Upper lobe of right lung (tissue), 1 donor: ENCODE measurements around the gene GBX1. TPM values are rescaled to one million over a fixed set of nuclear protein-coding genes. Genes with fewer than 3 reads are reported as not detected.

ENCODE experiments used
- ATAC-seq: fragments of 200-7000 bp; cut with Tn5 transposase; one replicate; pipeline ENCODE4 v1.9.1; 2020; ENCODE audit warnings: mild to moderate bottlenecking, moderate library complexity
- DNase-seq: peaks from one replicate; pipeline ENCODE4 v3.0.0-alpha.2; 2020
- H3K27ac ChIP-seq: fragments of 200-600 bp; one replicate; pipeline ENCODE4 v1.8.0; 2022
- H3K27me3 ChIP-seq: fragments of 200-600 bp; one replicate; pipeline ENCODE4 v1.8.0; 2022; ENCODE audit warnings: mild to moderate bottlenecking
- H3K36me3 ChIP-seq: fragments of 200-600 bp; one replicate; pipeline ENCODE4 v1.8.0; 2022
- H3K4me1 ChIP-seq: fragments of 200-600 bp; one replicate; pipeline ENCODE4 v1.8.0; 2022
- H3K4me3 ChIP-seq: fragments of 200-600 bp; one replicate; pipeline ENCODE4 v1.8.0; 2022; ENCODE audit warnings: mild to moderate bottlenecking
- H3K9me3 ChIP-seq: fragments of 200-600 bp; one replicate; pipeline ENCODE4 v1.8.0; 2022
- CTCF ChIP-seq: fragments of 200-600 bp; IDR thresholded peaks from one replicate; pipeline ENCODE4 v1.8.0; 2022; ENCODE audit warnings: antibody characterized with exemption
- intact Hi-C: fragments of 100-400 bp; cut with DNase I; formaldehyde crosslinking; loops from one replicate; pipeline ENCODE4 v1.11.0; 2022
- total RNA-seq: library from RNA; stranded (reverse); fragmentation: NEBNext Ultra II Directional; extraction: Animal tissue kit (Norgen Biotek cat#: 25700); gene quantifications from one replicate; pipeline ENCODE4 v1.2.1, GENCODE V29; 2021
- donor health status: DM: no; HTN: yes; CAD: no; lungs with severe emphysema.

Gene GBX1
- total RNA-seq, 1 donor from 2014 or later: not detected

GRCh38 chr7:151168003-151168786, 701 bp upstream of the GBX1 start:
- DNase-seq: peak; percentile 70
- Histone ChIP-seq H3K9me3 (no peaks in the 10 kb centered on the region), H3K27me3 (peaks cover 64% of the 10 kb centered on the region), H3K4me3 (peak overlapping the region; percentile 47), H3K27ac (no peak overlapping the region), H3K36me3 (no peaks in the 10 kb centered on the region), H3K4me1 (peaks cover 8% of the 10 kb centered on the region)
- TF ChIP-seq CTCF: peak; percentile 72
- intact Hi-C loops: no loop called here
- peak; percentile 77 for ATAC-seq

- intact Hi-C loops: no loop called here
- DNase-seq (peak; percentile 60), ATAC-seq (no peak)
- Histone ChIP-seq H3K36me3 (no peaks in the 10 kb centered on the region), H3K4me3 (peak overlapping the region; percentile 47), H3K27me3 (peaks cover 66% of the 10 kb centered on the region), H3K4me1 (peaks cover 8% of the 10 kb centered on the region), H3K9me3 (no peaks in the 10 kb centered on the region), H3K27ac (no peak overlapping the region)
- TF ChIP-seq CTCF: no peak
These were observed 781 bp downstream of the GBX1 start for GRCh38 chr7:151166629-151167196.

- no peak for TF ChIP-seq CTCF
- H3K9me3 ChIP-seq: no peaks in the 10 kb centered on the region
- peaks cover 3% of the 10 kb centered on the region for H3K4me1 ChIP-seq
- intact Hi-C loops: no loop called here
- H3K4me3 ChIP-seq: no peak overlapping the region
- H3K36me3 ChIP-seq: no peaks in the 10 kb centered on the region
- H3K27ac ChIP-seq: no peak overlapping the region
- no peak for ATAC-seq
- peaks cover 44% of the 10 kb centered on the region for H3K27me3 ChIP-seq
- no peak for DNase-seq
These were observed 5.7 kb downstream of the GBX1 start for GRCh38 chr7:151161757-151162156.

GRCh38 chr7:151157645-151158329, 9.7 kb downstream of the GBX1 start:
- no peak for ATAC-seq
- DNase-seq: no peak
- Histone ChIP-seq H3K4me3 (no peak overlapping the region), H3K27me3 (peaks cover 22% of the 10 kb centered on the region), H3K36me3 (no peaks in the 10 kb centered on the region), H3K4me1 (no peaks in the 10 kb centered on the region), H3K9me3 (no peaks in the 10 kb centered on the region), H3K27ac (no peak overlapping the region)
- no peak for TF ChIP-seq CTCF
- intact Hi-C loops: no loop called here

- DNase-seq (no peak), ATAC-seq (no peak)
- Histone ChIP-seq H3K4me1 (no peaks in the 10 kb centered on the region), H3K27ac (no peak overlapping the region), H3K4me3 (no peak overlapping the region), H3K9me3 (no peaks in the 10 kb centered on the region), H3K27me3 (peaks cover 30% of the 10 kb centered on the region), H3K36me3 (no peaks in the 10 kb centered on the region)
- intact Hi-C loops: no loop called here
- no peak for TF ChIP-seq CTCF
These were observed 14.6 kb downstream of the GBX1 start for GRCh38 chr7:151152643-151153513.
